CD4-positive, alpha-beta T cell treated with Interleukin-17A for 4 hours (primary cell): ENCODE results near the gene RETREG1.
"Not testable (repeated sequence)": the region's sequence is repeated elsewhere in the genome, so short reads cannot be mapped to it uniquely, and the experiment has no call there.

Experiments
- DNase-seq: peaks from one replicate; pipeline ENCODE4 v3.0.0-alpha.2; 2020; ENCODE audit warnings: mixed read lengths

RETREG1 gene

GRCh38 chr5:16551628-16552027 lies 65.2 kb downstream of the RETREG1 start:
- no peak for DNase-seq

GRCh38 chr5:16550316-16550952 lies 66.4 kb downstream of the RETREG1 start:
- DNase-seq = peak; percentile 34

GRCh38 chr5:16549491-16550206 lies 67.1 kb downstream of the RETREG1 start:
- DNase-seq = no peak

- DNase-seq = no peak
These were observed 68.0 kb downstream of the RETREG1 start for GRCh38 chr5:16548812-16549211.

- no peak for DNase-seq
These were observed 68.7 kb downstream of the RETREG1 start for GRCh38 chr5:16548115-16548514.

- no peak for DNase-seq
These were observed 69.5 kb downstream of the RETREG1 start for GRCh38 chr5:16547200-16547842.

GRCh38 chr5:16546732-16547131 lies 70.1 kb downstream of the RETREG1 start:
- no peak for DNase-seq

- no peak for DNase-seq
These were observed 72.0 kb downstream of the RETREG1 start for GRCh38 chr5:16544607-16545374.

GRCh38 chr5:16543206-16543605 lies 73.6 kb downstream of the RETREG1 start:
- DNase-seq = not testable (repeated sequence)

GRCh38 chr5:16542236-16542635 lies 74.6 kb downstream of the RETREG1 start:
- no peak for DNase-seq

GRCh38 chr5:16541592-16541991 lies 75.2 kb downstream of the RETREG1 start:
- DNase-seq = not testable (repeated sequence)

- no peak for DNase-seq
These were observed 76.4 kb downstream of the RETREG1 start for GRCh38 chr5:16540421-16540820.

GRCh38 chr5:16539169-16539666 lies 77.6 kb downstream of the RETREG1 start:
- DNase-seq = no peak

GRCh38 chr5:16538006-16538405 lies 78.8 kb downstream of the RETREG1 start:
- DNase-seq = no peak

GRCh38 chr5:16536818-16537217 lies 80.0 kb downstream of the RETREG1 start:
- DNase-seq = no peak

GRCh38 chr5:16536246-16536645 lies 80.6 kb downstream of the RETREG1 start:
- DNase-seq = no peak

GRCh38 chr5:16534280-16534679 lies 82.5 kb downstream of the RETREG1 start:
- no peak for DNase-seq

- DNase-seq = no peak
These were observed 85.6 kb downstream of the RETREG1 start for GRCh38 chr5:16531063-16531648.

- no peak for DNase-seq
These were observed 87.5 kb downstream of the RETREG1 start for GRCh38 chr5:16529306-16529705.

- DNase-seq = no peak
These were observed 88.3 kb downstream of the RETREG1 start for GRCh38 chr5:16528382-16529110.

GRCh38 chr5:16525651-16526050 lies 91.1 kb downstream of the RETREG1 start:
- no peak for DNase-seq

GRCh38 chr5:16524286-16524685 lies 92.5 kb downstream of the RETREG1 start:
- DNase-seq = no peak
